ENCODE data around the gene NPBWR2. TPM values are rescaled to one million over a fixed set of nuclear protein-coding genes. Genes with fewer than 3 reads are reported as not detected.

The NPBWR2 gene
- total RNA-seq, 1 experiment from 2014 or later = not detected

DNA sequence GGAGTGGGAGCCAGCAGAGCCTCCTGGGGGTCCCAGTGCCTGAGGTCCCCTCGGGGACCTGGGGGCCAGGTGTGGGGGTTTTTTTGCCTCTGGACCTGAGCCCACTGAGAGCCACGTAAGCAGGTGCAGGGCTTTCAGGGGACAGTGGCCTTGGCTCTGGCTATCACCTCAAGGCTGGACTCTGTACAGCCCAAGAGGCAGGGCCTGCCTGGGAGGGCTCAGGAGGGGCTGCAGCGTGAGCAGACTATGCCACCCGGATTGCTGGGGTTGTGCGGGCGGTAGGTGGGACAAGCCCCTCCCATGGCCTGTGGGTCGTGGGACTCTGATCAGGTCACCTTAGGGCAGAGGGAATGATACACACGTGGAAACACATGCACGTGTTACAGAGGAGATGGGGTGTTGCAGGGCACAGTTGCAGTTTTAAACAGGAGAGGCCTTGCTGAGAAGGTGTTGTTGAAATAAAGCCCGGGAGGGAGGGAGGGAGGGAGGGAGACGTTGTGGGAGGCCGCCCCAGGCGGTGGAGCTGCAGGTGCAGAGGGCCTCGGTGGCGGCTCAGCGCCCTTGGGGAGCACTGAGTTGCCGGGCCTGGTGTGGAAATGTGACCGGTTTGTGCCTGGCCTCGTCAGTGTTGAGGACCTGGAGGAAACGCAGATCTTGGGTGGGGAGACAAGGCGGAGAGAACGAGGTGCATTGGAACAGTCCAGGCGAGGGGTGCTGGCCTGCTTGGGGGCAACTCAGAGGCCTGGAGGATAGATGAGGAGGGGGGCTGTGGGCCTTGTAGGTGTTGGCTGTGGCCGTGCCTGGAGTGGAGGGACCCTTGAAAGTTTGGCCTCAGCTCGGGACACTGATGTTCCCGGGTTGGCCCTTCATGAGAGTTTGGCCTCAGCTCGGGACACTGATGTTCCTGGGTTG lies 42.0 kb downstream of the NPBWR2 start:
- BruUV-seq (replicated peaks) = no TSS peak
- ChIA-PET POLR2A (interaction anchor here (1.4 to 2.0 kb wide), 5 partner anchors 13 to 85 kb away, joined by 3 to 11 read pairs (median 8); partner anchors contain the start of genes OPRL1, PRPF6, RGS19 and SAMD10), CTCF (interaction anchor here (0.6 to 1.9 kb wide), 9 partner anchors 8 to 85 kb away, joined by 3 to 14 read pairs (median 3); no protein-coding TSS in a partner anchor)
- peaks cover 36% of the 10 kb centered on the region for H3K4me1 Mint-ChIP-seq (ENCODE audit: insufficient read depth, unreplicated experiment)
- peak overlapping the region; percentile 38 for H3K4me3 Mint-ChIP-seq (ENCODE audit: unreplicated experiment)
- H3K27ac Mint-ChIP-seq (ENCODE audit: low read depth, unreplicated experiment) = peak overlapping the region; percentile 40
- no peaks in the 10 kb centered on the region for H3K27me3 Mint-ChIP-seq (ENCODE audit: insufficient read depth, unreplicated experiment)
- intact Hi-C loops (cut with micrococcal nuclease) = no loop called here
- TF ChIP-seq, protein P1, sequence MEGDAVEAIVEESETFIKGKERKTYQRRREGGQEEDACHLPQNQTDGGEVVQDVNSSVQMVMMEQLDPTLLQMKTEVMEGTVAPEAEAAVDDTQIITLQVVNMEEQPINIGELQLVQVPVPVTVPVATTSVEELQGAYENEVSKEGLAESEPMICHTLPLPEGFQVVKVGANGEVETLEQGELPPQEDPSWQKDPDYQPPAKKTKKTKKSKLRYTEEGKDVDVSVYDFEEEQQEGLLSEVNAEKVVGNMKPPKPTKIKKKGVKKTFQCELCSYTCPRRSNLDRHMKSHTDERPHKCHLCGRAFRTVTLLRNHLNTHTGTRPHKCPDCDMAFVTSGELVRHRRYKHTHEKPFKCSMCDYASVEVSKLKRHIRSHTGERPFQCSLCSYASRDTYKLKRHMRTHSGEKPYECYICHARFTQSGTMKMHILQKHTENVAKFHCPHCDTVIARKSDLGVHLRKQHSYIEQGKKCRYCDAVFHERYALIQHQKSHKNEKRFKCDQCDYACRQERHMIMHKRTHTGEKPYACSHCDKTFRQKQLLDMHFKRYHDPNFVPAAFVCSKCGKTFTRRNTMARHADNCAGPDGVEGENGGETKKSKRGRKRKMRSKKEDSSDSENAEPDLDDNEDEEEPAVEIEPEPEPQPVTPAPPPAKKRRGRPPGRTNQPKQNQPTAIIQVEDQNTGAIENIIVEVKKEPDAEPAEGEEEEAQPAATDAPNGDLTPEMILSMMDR (IDR thresholded peaks at IDR 0.05; ENCODE audit: unreplicated experiment) = no peak
- no peak for DNase-seq (ENCODE audit: unreplicated experiment)
- H3K36me3 Mint-ChIP-seq (ENCODE audit: insufficient read depth, unreplicated experiment) = no peaks in the 10 kb centered on the region
- no peaks in the 10 kb centered on the region for H3K9me3 Mint-ChIP-seq (ENCODE audit: unreplicated experiment)

DNA sequence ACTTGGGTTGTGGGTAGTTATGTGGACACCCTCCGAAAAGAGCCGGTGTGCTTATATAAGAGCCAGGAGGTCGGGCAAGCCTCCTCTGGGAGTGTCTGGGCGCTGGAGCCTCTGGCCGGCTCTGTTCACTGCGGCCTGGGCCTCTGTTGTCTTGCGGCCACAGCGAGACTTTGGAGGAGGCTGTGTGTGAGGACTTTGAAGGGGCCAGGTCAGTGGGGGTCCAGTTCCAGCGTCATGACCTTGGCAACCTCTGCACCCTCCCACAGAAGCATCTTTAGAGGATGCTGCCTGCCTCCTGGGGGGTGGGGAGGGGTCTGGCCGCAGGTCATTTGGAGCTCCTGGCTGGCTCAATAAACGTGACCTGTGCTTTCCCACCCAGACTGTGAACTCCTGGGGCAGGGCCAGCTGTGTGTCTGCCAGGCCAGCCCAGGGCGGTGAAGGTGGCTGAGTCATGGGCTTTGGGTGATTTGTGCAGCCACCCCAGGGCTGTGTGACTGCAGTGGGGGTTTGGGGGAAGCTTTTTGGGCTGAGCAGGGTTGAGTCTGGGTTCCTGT lies 43.1 kb downstream of the NPBWR2 start:
- H3K36me3 Mint-ChIP-seq (ENCODE audit: insufficient read depth, unreplicated experiment) = no peaks in the 10 kb centered on the region
- H3K27ac Mint-ChIP-seq (ENCODE audit: low read depth, unreplicated experiment) = peak overlapping the region; percentile 68
- peak overlapping the region; percentile 88 for H3K4me3 Mint-ChIP-seq (ENCODE audit: unreplicated experiment)
- POLR2A ChIA-PET = interaction anchor here (0.7 to 2.0 kb wide), 11 partner anchors 12 to 543 kb away, joined by 3 to 11 read pairs (median 3); partner anchors contain the start of genes OPRL1, PRPF6, RGS19 and SAMD10
- CTCF ChIA-PET = interaction anchor here (0.7 to 1.9 kb wide), 4 partner anchors 18 to 57 kb away, joined by 3 to 14 read pairs (median 5); no protein-coding TSS in a partner anchor
- intact Hi-C loops (cut with micrococcal nuclease) = loop anchor here (5.0 kb wide), 1 partner anchor 82 kb away; the partner anchor contains the start of gene PRPF6
- no peaks in the 10 kb centered on the region for H3K27me3 Mint-ChIP-seq (ENCODE audit: insufficient read depth, unreplicated experiment)
- DNase-seq (ENCODE audit: unreplicated experiment) = peak; percentile 72
- TF ChIP-seq, protein P1 (IDR thresholded peaks at IDR 0.05; ENCODE audit: unreplicated experiment) = no peak
- H3K4me1 Mint-ChIP-seq (ENCODE audit: insufficient read depth, unreplicated experiment) = peaks cover 36% of the 10 kb centered on the region
- H3K9me3 Mint-ChIP-seq (ENCODE audit: unreplicated experiment) = no peaks in the 10 kb centered on the region
- no TSS peak for BruUV-seq (replicated peaks)

DNA sequence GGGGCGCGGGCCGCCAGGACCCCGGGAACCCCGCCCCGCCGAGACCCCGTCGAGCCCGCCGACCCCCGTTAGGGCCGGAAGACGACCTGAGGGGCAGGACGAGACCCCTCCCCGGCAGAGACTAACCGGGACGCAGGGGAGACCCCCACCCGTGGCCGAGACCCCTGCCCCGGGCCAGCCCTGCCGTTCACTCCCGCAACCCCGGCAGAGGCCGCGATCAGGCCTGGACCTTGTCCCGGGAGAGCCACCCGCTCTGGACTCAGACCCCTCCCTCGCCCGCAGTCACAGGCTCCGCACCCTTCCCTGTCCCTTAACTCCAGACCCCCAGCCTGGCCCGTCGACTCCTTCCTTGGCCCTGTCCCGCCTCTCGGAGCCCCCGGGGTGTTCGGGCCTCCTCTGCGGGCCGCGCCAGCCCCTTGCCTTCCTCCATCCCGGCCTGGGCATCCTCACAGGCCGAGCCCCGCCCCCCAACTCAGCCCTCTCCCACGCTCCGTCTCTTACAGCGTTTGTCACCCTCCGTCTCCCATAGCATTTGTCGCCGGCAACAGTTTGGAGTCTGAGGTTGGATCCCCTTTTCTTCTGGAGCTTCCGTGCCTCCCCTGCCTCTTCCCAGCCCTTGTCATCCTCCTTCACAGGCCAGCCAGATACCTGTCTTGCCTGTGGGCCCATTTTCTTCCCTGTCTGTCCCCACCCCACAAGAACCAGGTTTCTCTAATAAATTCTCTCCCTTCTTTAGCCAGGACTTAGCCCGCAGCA lies 43.8 kb downstream of the NPBWR2 start:
- POLR2A ChIA-PET = interaction anchor here (0.6 to 3.1 kb wide), 26 partner anchors 9 to 542 kb away, joined by 3 to 34 read pairs (median 5); partner anchors contain the start of genes PCMTD2, PRPF6, RGS19 and RTEL1
- TF ChIP-seq, protein P1 (IDR thresholded peaks at IDR 0.05; ENCODE audit: unreplicated experiment) = no peak
- BruUV-seq (replicated peaks) = TSS peak; percentile 81
- intact Hi-C loops (cut with micrococcal nuclease) = loop anchor here (5.0 kb wide), 1 partner anchor 81 kb away; the partner anchor contains the start of gene PRPF6
- CTCF ChIA-PET = interaction anchor here (1.6 to 13.7 kb wide), 4 partner anchors 18 to 82 kb away, joined by 6 to 284 read pairs (median 12); partner anchors contain the start of genes C20orf204 and PRPF6
- H3K27me3 Mint-ChIP-seq (ENCODE audit: insufficient read depth, unreplicated experiment) = no peaks in the 10 kb centered on the region
- peak overlapping the region; percentile 68 for H3K27ac Mint-ChIP-seq (ENCODE audit: low read depth, unreplicated experiment)
- peaks cover 36% of the 10 kb centered on the region for H3K4me1 Mint-ChIP-seq (ENCODE audit: insufficient read depth, unreplicated experiment)
- H3K9me3 Mint-ChIP-seq (ENCODE audit: unreplicated experiment) = no peaks in the 10 kb centered on the region
- DNase-seq (ENCODE audit: unreplicated experiment) = no peak
- no peaks in the 10 kb centered on the region for H3K36me3 Mint-ChIP-seq (ENCODE audit: insufficient read depth, unreplicated experiment)
- H3K4me3 Mint-ChIP-seq (ENCODE audit: unreplicated experiment) = peak overlapping the region; percentile 88
